A673 (cell line): ENCODE data around the gene TRIM37. TPM values are rescaled to one million over a fixed set of nuclear protein-coding genes. Genes with fewer than 3 reads are reported as not detected.
A peak's percentile ranks its signal among the peaks of the same experiment; 100 is the strongest.

Source experiments
- BruUV-seq: library from RNA; stranded (reverse); fragments of 400-500 nt; replicated peaks from 2 replicates; lab custom pipeline; 2021; lab: Mats Ljungman, UMichigan
- CTCF ChIA-PET: fragments of 300-600 bp; sonication (Branson Sonifier 250); formaldehyde crosslinking; loops from one replicate; lab custom pipeline; 2022; ENCODE audit warnings: antibody characterized with exemption; lab: Charles Lee
- POLR2A ChIA-PET: fragments of 300-600 bp; sonication (Branson Sonifier 250); formaldehyde crosslinking; loops from one replicate; lab custom pipeline; 2022; ENCODE audit warnings: antibody characterized with exemption; ENCODE audit not compliant: low non-redundant PET; lab: Charles Lee
- DNase-seq: peaks from one replicate; pipeline ENCODE4 v3.0.0-alpha.2; 2015; ENCODE audit warnings: low spot score
- H3K27ac ChIP-seq: fragments of 200-600 bp; sonication (generic); 2 replicates; pipeline ENCODE4 v1.5.1; 2016; ENCODE audit warnings: mixed run types, low read depth, mild to moderate bottlenecking, mixed read lengths, antibody characterized with exemption, low read length; ENCODE audit not compliant: poor library complexity, severe bottlenecking
- H3K27me3 ChIP-seq: fragments of 200-600 bp; sonication (generic); replicated peaks from 2 replicates; pipeline ENCODE4 v1.6.1; 2017; ENCODE audit warnings: mixed run types, low read depth, mild to moderate bottlenecking, mixed read lengths, antibody characterized with exemption, low read length; ENCODE audit not compliant: insufficient read depth, poor library complexity
- H3K36me3 ChIP-seq: fragments of 200-600 bp; sonication (generic); 2 replicates; pipeline ENCODE4 v1.6.1; 2016; ENCODE audit warnings: mixed run types, mild to moderate bottlenecking, mixed read lengths, antibody characterized with exemption, low read length; ENCODE audit not compliant: insufficient read depth, poor library complexity, severe bottlenecking
- H3K4me1 ChIP-seq: fragments of 200-600 bp; sonication (generic); 2 replicates; pipeline ENCODE4 v1.6.1; 2017; ENCODE audit warnings: mixed run types, mild to moderate bottlenecking, mixed read lengths, antibody characterized with exemption, low read length; ENCODE audit not compliant: insufficient read depth, poor library complexity, severe bottlenecking
- H3K4me3 ChIP-seq: fragments of 200-600 bp; sonication (generic); 2 replicates; pipeline ENCODE4 v1.5.1; 2016; ENCODE audit warnings: low read depth, mixed run types, mild to moderate bottlenecking, mixed read lengths, low read length; ENCODE audit not compliant: poor library complexity, severe bottlenecking
- H3K9me3 ChIP-seq: fragments of 200-600 bp; sonication (generic); 2 replicates; pipeline ENCODE4 v1.6.1; 2016; ENCODE audit warnings: mixed run types, low read depth, mild to moderate bottlenecking, mixed read lengths, antibody characterized with exemption, low read length; ENCODE audit not compliant: poor library complexity, severe bottlenecking
- EZH2 ChIP-seq: fragments of 200-600 bp; sonication (generic); IDR thresholded peaks from 2 replicates; pipeline ENCODE4 v1.6.1; 2017; ENCODE audit warnings: borderline replicate concordance, low read depth, mild to moderate bottlenecking, mixed read lengths, antibody characterized with exemption, low read length; ENCODE audit not compliant: poor library complexity, severe bottlenecking
- intact Hi-C: fragments of 100-400 bp; cut with micrococcal nuclease; formaldehyde crosslinking; loops from one replicate; pipeline ENCODE4 v1.10.0; 2022; ENCODE audit not compliant: unreplicated experiment
- total RNA-seq: library from RNA; stranded (reverse); gene quantifications from 2 replicates; pipeline ENCODE4 v1.2.3, GENCODE V29; 2021
- TF ChIP-seq, protein P1 (sequence below): fragments of 300-800, 200-600 bp; sonication (generic); conservative IDR thresholded peaks from 2 replicates; pipeline ENCODE4 v1.5.1; 2017; ENCODE audit warnings: low read depth, mild to moderate bottlenecking, antibody characterized with exemption, low read length, moderate library complexity, mixed read lengths

The TRIM37 gene
- total RNA-seq, 1 experiment from 2014 or later: 39.4 TPM

DNA sequence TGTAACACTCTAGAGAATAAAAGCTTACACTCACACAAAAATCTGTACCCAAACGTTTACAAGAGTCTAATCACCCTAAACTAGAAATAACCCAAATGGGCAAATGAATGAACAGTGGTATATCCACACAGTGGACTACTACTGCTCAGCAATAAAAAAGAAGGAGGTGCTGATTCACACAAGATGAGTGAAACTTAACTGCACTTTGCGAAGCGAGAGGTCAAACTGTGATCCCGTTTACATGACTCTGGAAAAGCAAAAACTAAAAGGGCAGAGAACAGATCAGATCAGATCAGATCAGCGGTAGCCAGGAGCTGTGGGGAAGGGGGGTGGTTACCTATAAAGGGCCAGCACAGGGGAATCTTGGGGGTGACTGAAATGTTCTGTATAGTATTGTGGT is 113.4 kb downstream of the TRIM37 start:
- Histone ChIP-seq H3K9me3 (no peaks in the 10 kb centered on the region), H3K27me3 (no peaks in the 10 kb centered on the region), H3K4me3 (no peak overlapping the region), H3K36me3 (no peaks in the 10 kb centered on the region), H3K4me1 (peaks cover 11% of the 10 kb centered on the region), H3K27ac (peak overlapping the region; percentile 55)
- TF ChIP-seq EZH2: no peak
- TF ChIP-seq, protein P1, sequence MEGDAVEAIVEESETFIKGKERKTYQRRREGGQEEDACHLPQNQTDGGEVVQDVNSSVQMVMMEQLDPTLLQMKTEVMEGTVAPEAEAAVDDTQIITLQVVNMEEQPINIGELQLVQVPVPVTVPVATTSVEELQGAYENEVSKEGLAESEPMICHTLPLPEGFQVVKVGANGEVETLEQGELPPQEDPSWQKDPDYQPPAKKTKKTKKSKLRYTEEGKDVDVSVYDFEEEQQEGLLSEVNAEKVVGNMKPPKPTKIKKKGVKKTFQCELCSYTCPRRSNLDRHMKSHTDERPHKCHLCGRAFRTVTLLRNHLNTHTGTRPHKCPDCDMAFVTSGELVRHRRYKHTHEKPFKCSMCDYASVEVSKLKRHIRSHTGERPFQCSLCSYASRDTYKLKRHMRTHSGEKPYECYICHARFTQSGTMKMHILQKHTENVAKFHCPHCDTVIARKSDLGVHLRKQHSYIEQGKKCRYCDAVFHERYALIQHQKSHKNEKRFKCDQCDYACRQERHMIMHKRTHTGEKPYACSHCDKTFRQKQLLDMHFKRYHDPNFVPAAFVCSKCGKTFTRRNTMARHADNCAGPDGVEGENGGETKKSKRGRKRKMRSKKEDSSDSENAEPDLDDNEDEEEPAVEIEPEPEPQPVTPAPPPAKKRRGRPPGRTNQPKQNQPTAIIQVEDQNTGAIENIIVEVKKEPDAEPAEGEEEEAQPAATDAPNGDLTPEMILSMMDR: no peak
- CTCF ChIA-PET: no interaction called here
- intact Hi-C loops: no loop called here
- BruUV-seq: no TSS peak
- DNase-seq: no peak
- POLR2A ChIA-PET: no interaction called here

DNA sequence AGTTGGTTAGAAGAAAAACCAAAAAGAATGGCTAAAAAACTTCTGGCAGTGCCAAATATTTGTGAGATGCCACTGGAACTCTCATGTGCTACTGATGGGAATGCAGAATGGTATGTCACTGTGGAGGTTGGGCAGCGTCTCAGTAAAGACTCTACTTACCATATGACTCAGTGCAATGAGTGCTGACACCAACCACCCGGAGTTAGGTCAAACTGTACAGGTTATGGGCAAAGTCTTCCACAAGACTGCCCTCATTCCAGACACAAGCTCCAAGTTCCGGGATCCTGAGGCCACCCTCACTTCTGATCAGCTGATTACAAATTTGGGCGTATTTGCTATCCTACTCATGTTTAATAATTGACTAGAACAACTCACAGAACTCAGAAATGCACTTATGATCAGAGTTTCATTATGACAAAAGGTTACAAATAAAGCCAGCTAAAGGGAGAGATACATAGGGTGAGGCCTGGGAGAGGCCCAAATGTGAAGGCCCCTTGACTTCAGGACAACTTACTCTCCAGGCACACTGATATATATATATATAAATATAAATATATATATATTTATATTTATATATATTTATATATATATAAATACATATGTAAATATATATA is 114.9 kb downstream of the TRIM37 start:
- no peak overlapping the region for H3K27ac ChIP-seq
- H3K4me3 ChIP-seq: no peak overlapping the region
- TF ChIP-seq, protein P1: no peak
- no peak for TF ChIP-seq EZH2
- POLR2A ChIA-PET: no interaction called here
- no peaks in the 10 kb centered on the region for H3K9me3 ChIP-seq
- H3K27me3 ChIP-seq: no peaks in the 10 kb centered on the region
- intact Hi-C loops: no loop called here
- H3K4me1 ChIP-seq: peaks cover 9% of the 10 kb centered on the region
- DNase-seq: no peak
- BruUV-seq: no TSS peak
- H3K36me3 ChIP-seq: no peaks in the 10 kb centered on the region
- CTCF ChIA-PET: no interaction called here

DNA sequence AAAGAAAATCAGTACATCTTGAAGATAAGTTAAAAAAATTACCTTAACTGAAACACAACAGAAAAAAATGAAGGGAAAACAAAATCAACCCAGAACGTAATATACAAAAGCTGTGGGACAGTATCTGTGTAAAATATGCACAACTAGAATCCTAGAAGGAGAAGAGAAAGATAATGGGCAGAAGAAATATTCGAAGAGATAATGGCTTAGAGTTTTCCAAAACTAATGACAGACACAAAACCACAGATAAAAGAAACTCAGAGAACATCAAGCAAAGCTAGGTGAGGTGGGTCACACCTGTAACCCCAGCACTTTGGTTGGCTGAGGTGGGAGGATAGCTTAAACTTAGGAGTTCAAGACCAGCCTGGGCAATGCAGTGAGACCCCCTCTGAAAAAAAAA is 117.1 kb downstream of the TRIM37 start:
- POLR2A ChIA-PET: no interaction called here
- Histone ChIP-seq H3K36me3 (no peaks in the 10 kb centered on the region), H3K9me3 (no peaks in the 10 kb centered on the region), H3K27ac (no peak overlapping the region), H3K4me1 (peaks cover 9% of the 10 kb centered on the region), H3K4me3 (no peak overlapping the region), H3K27me3 (no peaks in the 10 kb centered on the region)
- BruUV-seq: no TSS peak
- TF ChIP-seq EZH2: no peak
- TF ChIP-seq, protein P1: no peak
- intact Hi-C loops: no loop called here
- CTCF ChIA-PET: no interaction called here
- no peak for DNase-seq
